ENCODE data around the gene EIF4E. TPM values are rescaled to one million over a fixed set of nuclear protein-coding genes. Genes with fewer than 3 reads are reported as not detected.

Gene EIF4E
- total and polyA plus RNA-seq, 2 donors (not counting 1 experiment from before 2014, with no cell fraction given): 20.9 to 71.2 TPM

GRCh38 chr4:98929341-98930267, 671 bp upstream of the EIF4E start:
- Mint-ChIP-seq H3K27ac (peak overlapping the region; percentile 99), H3K27me3 (no peaks in the 10 kb centered on the region), H3K4me3 (peak overlapping the region; percentile 99), H3K9me3 (ENCODE audit: insufficient read depth) (no peaks in the 10 kb centered on the region), H3K4me1 (peaks cover 45% of the 10 kb centered on the region)
- Histone ChIP-seq H3K79me2 (ENCODE audit: control insufficient read depth, insufficient read depth, low read length) (peaks cover 45% of the 10 kb centered on the region), H3K4me2 (replicated peaks; ENCODE audit: low read depth, low read length, poor library complexity, severe bottlenecking) (peak overlapping the region; percentile 83), H3K9me3 (ENCODE audit: control extremely low read depth in 1 of 3, control insufficient read depth in 2 of 3, insufficient read depth in 1 of 3, low read length in 2 of 3) (no peaks in the 10 kb centered on the region), H3K4me3 (ENCODE audit: control extremely low read depth in 1 of 5, extremely low read depth in 1 of 5, insufficient read depth in 1 of 5, low read depth in 2 of 5, low read length in 4 of 5) (peak overlapping the region; percentile 95 to 100 (median 98)), H4K20me1 (ENCODE audit: control insufficient read depth, insufficient read depth, low read length, poor library complexity, severe bottlenecking) (peaks cover 40% of the 10 kb centered on the region), H3K9ac (ENCODE audit: low read length) (peak overlapping the region; percentile 92), H2AFZ (ENCODE audit: insufficient read depth, low read depth, low read length, poor library complexity, severe bottlenecking) (peak overlapping the region; percentile 92), H3K4me1 (ENCODE audit: control insufficient read depth in 2 of 2, insufficient read depth in 2 of 2, low read length in 2 of 2) (peaks cover 31 to 32% of the 10 kb centered on the region in 2 donors), H3K27ac (ENCODE audit: low read length in 2 of 2) (peak overlapping the region; percentile 91 to 93), H3K27me3 (replicated peaks in 1 of 4; ENCODE audit: control extremely low read depth in 1 of 4, control insufficient read depth in 3 of 4, insufficient read depth in 4 of 4, low read length in 3 of 4) (no peaks in the 10 kb centered on the region), H3K36me3 (replicated peaks in 1 of 2; ENCODE audit: control extremely low read depth in 1 of 2, control insufficient read depth in 1 of 2, extremely low read depth in 1 of 2, insufficient read depth in 2 of 2, low read length in 1 of 2) (no peaks in the 10 kb centered on the region)
- DNase-seq: peak; percentile 72
- POLR2A ChIA-PET: interaction anchor here (0.6 to 3.6 kb wide), 13 partner anchors 66 to 1022 kb away, joined by 4 to 32 read pairs (median 7); partner anchors contain the start of genes ADH5, METAP1, RAP1GDS1 and STPG2
- peak; percentile 14 for ATAC-seq (ENCODE audit: low read depth)
- intact Hi-C loops (cut with micrococcal nuclease): loop anchor here (1.0 to 10.0 kb wide), 6 partner anchors 482 to 885 kb away; partner anchors contain the start of genes DAPP1 and STPG2
- TF ChIP-seq CTCF (IDR thresholded peaks at IDR 0.05): no peak
- no peak for TF ChIP-seq EZH2 (IDR thresholded peaks at IDR 0.05; ENCODE audit: borderline replicate concordance, insufficient read depth, low read depth, low read length, poor library complexity, severe bottlenecking)
- CTCF ChIA-PET: interaction anchor here (0.6 to 3.4 kb wide), 11 partner anchors 9 to 878 kb away, joined by 3 to 29 read pairs (median 3); partner anchors contain the start of genes ADH5 and METAP1
- WGBS (ENCODE audit: insufficient coverage): 4% methylated on average over 41 of the region's 44 CpGs

Data from B cell (primary cell).